WTC11 (cell line): ENCODE data around the gene GPR148. TPM values are rescaled to one million over a fixed set of nuclear protein-coding genes. Genes with fewer than 3 reads are reported as not detected.

Experiments used
- ATAC-seq: fragments of 200-7000 bp; cut with Tn5 transposase; 2 replicates; pipeline ENCODE4 v1.10.0; 2021; ENCODE audit warnings: mild to moderate bottlenecking, moderate library complexity
- CTCF ChIA-PET: fragments of 300-600 bp; sonication (Branson Sonifier 250); formaldehyde crosslinking; loops from one replicate; lab custom pipeline; 2021; ENCODE audit warnings: antibody characterized with exemption; lab: Charles Lee
- POLR2A ChIA-PET: fragments of 350-600 bp; sonication (Branson Sonifier 250); formaldehyde crosslinking; loops from one replicate; lab custom pipeline; 2021; ENCODE audit warnings: antibody characterized with exemption; lab: Charles Lee
- DNase-seq: peaks from one replicate; pipeline ENCODE4 v3.0.0; 2021; ENCODE audit warnings: low spot score
- H3K27ac Mint-ChIP-seq: 2 replicates; pipeline ENCODE4 v1.8.0; 2021; ENCODE audit warnings: mixed read lengths
- H3K27me3 Mint-ChIP-seq: 2 replicates; pipeline ENCODE4 v1.8.0; 2021; ENCODE audit warnings: low read depth, mild to moderate bottlenecking, moderate library complexity, mixed read lengths
- H3K36me3 Mint-ChIP-seq: 2 replicates; pipeline ENCODE4 v1.8.0; 2021; ENCODE audit warnings: mixed read lengths
- H3K4me1 Mint-ChIP-seq: 2 replicates; pipeline ENCODE4 v1.8.0; 2022; ENCODE audit warnings: mixed read lengths
- H3K4me3 Mint-ChIP-seq: 2 replicates; pipeline ENCODE4 v1.8.0; 2021; ENCODE audit warnings: mild to moderate bottlenecking, moderate library complexity, mixed read lengths
- H3K9me3 Mint-ChIP-seq: 2 replicates; pipeline ENCODE4 v1.8.0; 2021; ENCODE audit warnings: mixed read lengths
- GABPB1 ChIP-seq: sonication (generic); formaldehyde crosslinking; IDR thresholded peaks from 2 replicates; pipeline ENCODE4 v1.8.1; 2023; ENCODE audit warnings: mild to moderate bottlenecking, missing genetic modification reagents
- JUN ChIP-seq: sonication (generic); formaldehyde crosslinking; IDR thresholded peaks from 2 replicates; pipeline ENCODE4 v1.8.0; 2023; ENCODE audit warnings: mild to moderate bottlenecking, missing genetic modification reagents
- NR1H2 ChIP-seq: sonication (generic); formaldehyde crosslinking; IDR thresholded peaks from 2 replicates; pipeline ENCODE4 v1.9.0; 2021; ENCODE audit warnings: mild to moderate bottlenecking, moderate library complexity, missing genetic modification reagents
- NR3C1 ChIP-seq: sonication (generic); formaldehyde crosslinking; conservative IDR thresholded peaks from 2 replicates; pipeline ENCODE4 v1.8.1; 2023; ENCODE audit warnings: low read depth, mild to moderate bottlenecking, missing genetic modification reagents
- OVOL2 ChIP-seq: fragments of 250-450 bp; sonication (Bioruptor Pico); IDR thresholded peaks from 2 replicates; pipeline ENCODE4 v1.9.0; 2021; ENCODE audit warnings: mild to moderate bottlenecking, borderline replicate concordance
- RORB ChIP-seq: fragments of 250-450 bp; sonication (Bioruptor Pico); IDR thresholded peaks from 2 replicates; pipeline ENCODE4 v1.9.0; 2021; ENCODE audit warnings: mild to moderate bottlenecking
- TEAD4 ChIP-seq: sonication (generic); formaldehyde crosslinking; IDR thresholded peaks from 2 replicates; pipeline ENCODE4 v1.8.0; 2022; ENCODE audit warnings: mild to moderate bottlenecking, missing genetic modification reagents
- ZNF219 ChIP-seq: sonication (generic); formaldehyde crosslinking; IDR thresholded peaks from 2 replicates; pipeline ENCODE4 v1.8.0; 2023; ENCODE audit warnings: missing genetic modification reagents, mild to moderate bottlenecking, borderline replicate concordance
- ZNF317 ChIP-seq: sonication (generic); formaldehyde crosslinking; IDR thresholded peaks from 2 replicates; pipeline ENCODE4 v1.8.1; 2023; ENCODE audit warnings: low read depth, mild to moderate bottlenecking, moderate library complexity, missing genetic modification reagents, borderline replicate concordance
- total RNA-seq: library from RNA; stranded (reverse); gene quantifications from 3 replicates; pipeline ENCODE4 v1.2.3, GENCODE V29; 2021
- TF ChIP-seq, protein P1 (sequence below): sonication (generic); formaldehyde crosslinking; IDR thresholded peaks from 2 replicates; pipeline ENCODE4 v1.8.1; 2023; ENCODE audit warnings: mild to moderate bottlenecking, missing genetic modification reagents, borderline replicate concordance
- TF ChIP-seq, protein P2 (sequence below): sonication (generic); formaldehyde crosslinking; IDR thresholded peaks from 2 replicates; pipeline ENCODE4 v1.8.0; 2022; ENCODE audit warnings: mild to moderate bottlenecking, missing genetic modification reagents
- TF ChIP-seq, protein P3 (sequence below): fragments of 250-450 bp; sonication (Bioruptor Pico); IDR thresholded peaks from 2 replicates; pipeline ENCODE4 v2.1.2; 2022; ENCODE audit warnings: mild to moderate bottlenecking, moderate library complexity
- TF ChIP-seq, protein P4 (sequence below): sonication (generic); formaldehyde crosslinking; IDR thresholded peaks from 2 replicates; pipeline ENCODE4 v1.8.0; 2022; ENCODE audit warnings: mild to moderate bottlenecking, missing genetic modification reagents
- TF ChIP-seq, protein P5 (sequence below): sonication (generic); formaldehyde crosslinking; IDR thresholded peaks from 2 replicates; pipeline ENCODE4 v1.8.1; 2023; ENCODE audit warnings: mild to moderate bottlenecking, missing genetic modification reagents
- TF ChIP-seq, protein P6 (sequence below): sonication (generic); formaldehyde crosslinking; IDR thresholded peaks from 2 replicates; pipeline ENCODE4 v1.8.1; 2023; ENCODE audit warnings: mild to moderate bottlenecking, moderate library complexity, missing genetic modification reagents
- TF ChIP-seq, protein P7 (sequence below): sonication (generic); formaldehyde crosslinking; IDR thresholded peaks from 2 replicates; pipeline ENCODE4 v1.8.0; 2023; ENCODE audit warnings: missing genetic modification reagents, mild to moderate bottlenecking, borderline replicate concordance

Gene GPR148
- total RNA-seq, 1 experiment from 2014 or later, result not detected

DNA sequence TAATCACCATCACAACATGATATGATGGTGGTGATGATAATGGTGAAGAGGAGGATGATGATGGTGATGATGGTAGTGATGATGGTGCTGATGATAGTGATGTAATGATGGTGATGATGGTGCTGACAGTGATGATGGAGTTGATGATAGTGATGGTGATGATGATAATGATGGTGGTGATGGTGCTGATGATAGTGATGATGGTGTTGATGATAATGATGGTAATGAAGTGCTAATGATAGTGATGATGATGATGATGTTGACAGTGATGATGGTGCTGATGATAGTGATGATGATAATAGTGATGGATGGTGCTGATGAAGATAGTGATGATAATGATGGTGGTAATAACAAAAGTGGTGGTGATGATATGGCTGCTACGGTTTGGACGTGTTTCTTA is 4.4 kb upstream of the GPR148 start:
- peaks cover 14% of the 10 kb centered on the region for H3K9me3 Mint-ChIP-seq
- DNase-seq, result no peak
- no peak for ATAC-seq
- ChIA-PET POLR2A (no interaction called here), CTCF (no interaction called here)
- no peak overlapping the region for H3K4me3 Mint-ChIP-seq
- no peak for TF ChIP-seq NR3C1
- no peak for TF ChIP-seq ZNF219
- no peak for TF ChIP-seq OVOL2
- no peak for TF ChIP-seq TEAD4 (CRISPR knock-in tag)
- TF ChIP-seq, protein P1, sequence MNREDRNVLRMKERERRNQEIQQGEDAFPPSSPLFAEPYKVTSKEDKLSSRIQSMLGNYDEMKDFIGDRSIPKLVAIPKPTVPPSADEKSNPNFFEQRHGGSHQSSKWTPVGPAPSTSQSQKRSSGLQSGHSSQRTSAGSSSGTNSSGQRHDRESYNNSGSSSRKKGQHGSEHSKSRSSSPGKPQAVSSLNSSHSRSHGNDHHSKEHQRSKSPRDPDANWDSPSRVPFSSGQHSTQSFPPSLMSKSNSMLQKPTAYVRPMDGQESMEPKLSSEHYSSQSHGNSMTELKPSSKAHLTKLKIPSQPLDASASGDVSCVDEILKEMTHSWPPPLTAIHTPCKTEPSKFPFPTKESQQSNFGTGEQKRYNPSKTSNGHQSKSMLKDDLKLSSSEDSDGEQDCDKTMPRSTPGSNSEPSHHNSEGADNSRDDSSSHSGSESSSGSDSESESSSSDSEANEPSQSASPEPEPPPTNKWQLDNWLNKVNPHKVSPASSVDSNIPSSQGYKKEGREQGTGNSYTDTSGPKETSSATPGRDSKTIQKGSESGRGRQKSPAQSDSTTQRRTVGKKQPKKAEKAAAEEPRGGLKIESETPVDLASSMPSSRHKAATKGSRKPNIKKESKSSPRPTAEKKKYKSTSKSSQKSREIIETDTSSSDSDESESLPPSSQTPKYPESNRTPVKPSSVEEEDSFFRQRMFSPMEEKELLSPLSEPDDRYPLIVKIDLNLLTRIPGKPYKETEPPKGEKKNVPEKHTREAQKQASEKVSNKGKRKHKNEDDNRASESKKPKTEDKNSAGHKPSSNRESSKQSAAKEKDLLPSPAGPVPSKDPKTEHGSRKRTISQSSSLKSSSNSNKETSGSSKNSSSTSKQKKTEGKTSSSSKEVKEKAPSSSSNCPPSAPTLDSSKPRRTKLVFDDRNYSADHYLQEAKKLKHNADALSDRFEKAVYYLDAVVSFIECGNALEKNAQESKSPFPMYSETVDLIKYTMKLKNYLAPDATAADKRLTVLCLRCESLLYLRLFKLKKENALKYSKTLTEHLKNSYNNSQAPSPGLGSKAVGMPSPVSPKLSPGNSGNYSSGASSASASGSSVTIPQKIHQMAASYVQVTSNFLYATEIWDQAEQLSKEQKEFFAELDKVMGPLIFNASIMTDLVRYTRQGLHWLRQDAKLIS, result no peak
- TF ChIP-seq, protein P2, sequence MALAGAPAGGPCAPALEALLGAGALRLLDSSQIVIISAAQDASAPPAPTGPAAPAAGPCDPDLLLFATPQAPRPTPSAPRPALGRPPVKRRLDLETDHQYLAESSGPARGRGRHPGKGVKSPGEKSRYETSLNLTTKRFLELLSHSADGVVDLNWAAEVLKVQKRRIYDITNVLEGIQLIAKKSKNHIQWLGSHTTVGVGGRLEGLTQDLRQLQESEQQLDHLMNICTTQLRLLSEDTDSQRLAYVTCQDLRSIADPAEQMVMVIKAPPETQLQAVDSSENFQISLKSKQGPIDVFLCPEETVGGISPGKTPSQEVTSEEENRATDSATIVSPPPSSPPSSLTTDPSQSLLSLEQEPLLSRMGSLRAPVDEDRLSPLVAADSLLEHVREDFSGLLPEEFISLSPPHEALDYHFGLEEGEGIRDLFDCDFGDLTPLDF, result no peak
- TF ChIP-seq, protein P3, sequence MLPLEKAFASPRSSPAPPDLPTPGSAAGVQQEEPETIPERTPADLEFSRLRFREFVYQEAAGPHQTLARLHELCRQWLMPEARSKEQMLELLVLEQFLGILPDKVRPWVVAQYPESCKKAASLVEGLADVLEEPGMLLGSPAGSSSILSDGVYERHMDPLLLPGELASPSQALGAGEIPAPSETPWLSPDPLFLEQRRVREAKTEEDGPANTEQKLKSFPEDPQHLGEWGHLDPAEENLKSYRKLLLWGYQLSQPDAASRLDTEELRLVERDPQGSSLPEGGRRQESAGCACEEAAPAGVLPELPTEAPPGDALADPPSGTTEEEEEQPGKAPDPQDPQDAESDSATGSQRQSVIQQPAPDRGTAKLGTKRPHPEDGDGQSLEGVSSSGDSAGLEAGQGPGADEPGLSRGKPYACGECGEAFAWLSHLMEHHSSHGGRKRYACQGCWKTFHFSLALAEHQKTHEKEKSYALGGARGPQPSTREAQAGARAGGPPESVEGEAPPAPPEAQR (CRISPR knock-in tag), result no peak
- TF ChIP-seq NR1H2 (CRISPR knock-in tag), result no peak
- TF ChIP-seq, protein P4, sequence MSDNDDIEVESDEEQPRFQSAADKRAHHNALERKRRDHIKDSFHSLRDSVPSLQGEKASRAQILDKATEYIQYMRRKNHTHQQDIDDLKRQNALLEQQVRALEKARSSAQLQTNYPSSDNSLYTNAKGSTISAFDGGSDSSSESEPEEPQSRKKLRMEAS, result no peak
- TF ChIP-seq, protein P5, sequence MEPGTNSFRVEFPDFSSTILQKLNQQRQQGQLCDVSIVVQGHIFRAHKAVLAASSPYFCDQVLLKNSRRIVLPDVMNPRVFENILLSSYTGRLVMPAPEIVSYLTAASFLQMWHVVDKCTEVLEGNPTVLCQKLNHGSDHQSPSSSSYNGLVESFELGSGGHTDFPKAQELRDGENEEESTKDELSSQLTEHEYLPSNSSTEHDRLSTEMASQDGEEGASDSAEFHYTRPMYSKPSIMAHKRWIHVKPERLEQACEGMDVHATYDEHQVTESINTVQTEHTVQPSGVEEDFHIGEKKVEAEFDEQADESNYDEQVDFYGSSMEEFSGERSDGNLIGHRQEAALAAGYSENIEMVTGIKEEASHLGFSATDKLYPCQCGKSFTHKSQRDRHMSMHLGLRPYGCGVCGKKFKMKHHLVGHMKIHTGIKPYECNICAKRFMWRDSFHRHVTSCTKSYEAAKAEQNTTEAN (CRISPR knock-in tag), result no peak
- TF ChIP-seq, protein P6, sequence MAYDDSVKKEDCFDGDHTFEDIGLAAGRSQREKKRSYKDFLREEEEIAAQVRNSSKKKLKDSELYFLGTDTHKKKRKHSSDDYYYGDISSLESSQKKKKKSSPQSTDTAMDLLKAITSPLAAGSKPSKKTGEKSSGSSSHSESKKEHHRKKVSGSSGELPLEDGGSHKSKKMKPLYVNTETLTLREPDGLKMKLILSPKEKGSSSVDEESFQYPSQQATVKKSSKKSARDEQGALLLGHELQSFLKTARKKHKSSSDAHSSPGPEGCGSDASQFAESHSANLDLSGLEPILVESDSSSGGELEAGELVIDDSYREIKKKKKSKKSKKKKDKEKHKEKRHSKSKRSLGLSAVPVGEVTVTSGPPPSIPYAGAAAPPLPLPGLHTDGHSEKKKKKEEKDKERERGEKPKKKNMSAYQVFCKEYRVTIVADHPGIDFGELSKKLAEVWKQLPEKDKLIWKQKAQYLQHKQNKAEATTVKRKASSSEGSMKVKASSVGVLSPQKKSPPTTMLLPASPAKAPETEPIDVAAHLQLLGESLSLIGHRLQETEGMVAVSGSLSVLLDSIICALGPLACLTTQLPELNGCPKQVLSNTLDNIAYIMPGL, result no peak
- TF ChIP-seq RORB (CRISPR knock-in tag), result no peak
- TF ChIP-seq ZNF317 (CRISPR knock-in tag), result no peak
- no peak for TF ChIP-seq JUN (CRISPR knock-in tag)
- no peak for TF ChIP-seq GABPB1
- TF ChIP-seq, protein P7, sequence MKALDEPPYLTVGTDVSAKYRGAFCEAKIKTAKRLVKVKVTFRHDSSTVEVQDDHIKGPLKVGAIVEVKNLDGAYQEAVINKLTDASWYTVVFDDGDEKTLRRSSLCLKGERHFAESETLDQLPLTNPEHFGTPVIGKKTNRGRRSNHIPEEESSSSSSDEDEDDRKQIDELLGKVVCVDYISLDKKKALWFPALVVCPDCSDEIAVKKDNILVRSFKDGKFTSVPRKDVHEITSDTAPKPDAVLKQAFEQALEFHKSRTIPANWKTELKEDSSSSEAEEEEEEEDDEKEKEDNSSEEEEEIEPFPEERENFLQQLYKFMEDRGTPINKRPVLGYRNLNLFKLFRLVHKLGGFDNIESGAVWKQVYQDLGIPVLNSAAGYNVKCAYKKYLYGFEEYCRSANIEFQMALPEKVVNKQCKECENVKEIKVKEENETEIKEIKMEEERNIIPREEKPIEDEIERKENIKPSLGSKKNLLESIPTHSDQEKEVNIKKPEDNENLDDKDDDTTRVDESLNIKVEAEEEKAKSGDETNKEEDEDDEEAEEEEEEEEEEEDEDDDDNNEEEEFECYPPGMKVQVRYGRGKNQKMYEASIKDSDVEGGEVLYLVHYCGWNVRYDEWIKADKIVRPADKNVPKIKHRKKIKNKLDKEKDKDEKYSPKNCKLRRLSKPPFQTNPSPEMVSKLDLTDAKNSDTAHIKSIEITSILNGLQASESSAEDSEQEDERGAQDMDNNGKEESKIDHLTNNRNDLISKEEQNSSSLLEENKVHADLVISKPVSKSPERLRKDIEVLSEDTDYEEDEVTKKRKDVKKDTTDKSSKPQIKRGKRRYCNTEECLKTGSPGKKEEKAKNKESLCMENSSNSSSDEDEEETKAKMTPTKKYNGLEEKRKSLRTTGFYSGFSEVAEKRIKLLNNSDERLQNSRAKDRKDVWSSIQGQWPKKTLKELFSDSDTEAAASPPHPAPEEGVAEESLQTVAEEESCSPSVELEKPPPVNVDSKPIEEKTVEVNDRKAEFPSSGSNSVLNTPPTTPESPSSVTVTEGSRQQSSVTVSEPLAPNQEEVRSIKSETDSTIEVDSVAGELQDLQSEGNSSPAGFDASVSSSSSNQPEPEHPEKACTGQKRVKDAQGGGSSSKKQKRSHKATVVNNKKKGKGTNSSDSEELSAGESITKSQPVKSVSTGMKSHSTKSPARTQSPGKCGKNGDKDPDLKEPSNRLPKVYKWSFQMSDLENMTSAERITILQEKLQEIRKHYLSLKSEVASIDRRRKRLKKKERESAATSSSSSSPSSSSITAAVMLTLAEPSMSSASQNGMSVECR (CRISPR knock-in tag), result no peak
- H3K36me3 Mint-ChIP-seq, result no peaks in the 10 kb centered on the region
- H3K27ac Mint-ChIP-seq, result no peak overlapping the region
- H3K27me3 Mint-ChIP-seq, result peaks cover 32% of the 10 kb centered on the region
- H3K4me1 Mint-ChIP-seq, result peaks cover 10% of the 10 kb centered on the region
